SK-N-MC (cell line): ENCODE measurements around the gene ALG3.

Experiments used
- EZH2 ChIP-seq: fragments of 200-600 bp; sonication (generic); IDR thresholded peaks from one replicate; pipeline ENCODE4 v1.6.1; 2017; ENCODE audit warnings: antibody characterized with exemption
- FOXP2 ChIP-seq: optimal IDR thresholded peaks from 2 replicates; pipeline ENCODE3; 2011; ENCODE audit warnings: mild to moderate bottlenecking, moderate library complexity; ENCODE audit not compliant: insufficient read depth; ENCODE audit errors: extremely low read length, control extremely low read depth
- POLR2AphosphoS5 ChIP-seq: IDR thresholded peaks from 2 replicates; pipeline ENCODE4 v1.6.1; 2012; ENCODE audit warnings: mild to moderate bottlenecking, low read depth, low read length, borderline replicate concordance

- TF ChIP-seq POLR2AphosphoS5 (no peak), EZH2 (no peak), FOXP2 (no peak)
Observed at GRCh38 chr3:184291044-184291737, 42.4 kb upstream of the ALG3 start.
